ENCODE measurements around the gene CFAP73. TPM values are rescaled to one million over a fixed set of nuclear protein-coding genes. Genes with fewer than 3 reads are reported as not detected.

Gene CFAP73
- total and polyA plus RNA-seq, 3 donors from 2014 or later = 0.81 to 1.2 TPM; not detected in 1

DNA sequence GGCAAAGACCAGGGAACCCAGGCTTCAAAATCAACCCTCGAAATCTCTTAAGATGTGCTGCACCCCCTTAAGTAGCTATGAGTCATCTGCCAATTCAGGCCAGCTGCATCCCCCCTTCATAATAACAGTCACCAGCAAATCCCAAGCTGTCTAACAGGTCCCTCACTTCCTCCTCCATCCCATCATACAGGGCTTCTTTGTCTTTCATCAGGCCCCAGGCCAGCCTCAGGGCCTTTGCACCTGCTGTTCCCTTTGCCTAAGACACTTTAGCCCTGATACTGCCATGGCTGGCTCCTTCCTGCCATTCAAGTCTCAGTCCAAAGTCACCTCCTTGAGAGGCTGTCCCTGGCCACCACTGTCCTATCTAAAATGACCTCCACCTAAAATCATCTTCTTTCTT, 18.0 kb upstream of the CFAP73 start:
- TF ChIP-seq POLR2A (IDR thresholded peaks at IDR 0.05) = no peak
- TF ChIP-seq, protein P1, sequence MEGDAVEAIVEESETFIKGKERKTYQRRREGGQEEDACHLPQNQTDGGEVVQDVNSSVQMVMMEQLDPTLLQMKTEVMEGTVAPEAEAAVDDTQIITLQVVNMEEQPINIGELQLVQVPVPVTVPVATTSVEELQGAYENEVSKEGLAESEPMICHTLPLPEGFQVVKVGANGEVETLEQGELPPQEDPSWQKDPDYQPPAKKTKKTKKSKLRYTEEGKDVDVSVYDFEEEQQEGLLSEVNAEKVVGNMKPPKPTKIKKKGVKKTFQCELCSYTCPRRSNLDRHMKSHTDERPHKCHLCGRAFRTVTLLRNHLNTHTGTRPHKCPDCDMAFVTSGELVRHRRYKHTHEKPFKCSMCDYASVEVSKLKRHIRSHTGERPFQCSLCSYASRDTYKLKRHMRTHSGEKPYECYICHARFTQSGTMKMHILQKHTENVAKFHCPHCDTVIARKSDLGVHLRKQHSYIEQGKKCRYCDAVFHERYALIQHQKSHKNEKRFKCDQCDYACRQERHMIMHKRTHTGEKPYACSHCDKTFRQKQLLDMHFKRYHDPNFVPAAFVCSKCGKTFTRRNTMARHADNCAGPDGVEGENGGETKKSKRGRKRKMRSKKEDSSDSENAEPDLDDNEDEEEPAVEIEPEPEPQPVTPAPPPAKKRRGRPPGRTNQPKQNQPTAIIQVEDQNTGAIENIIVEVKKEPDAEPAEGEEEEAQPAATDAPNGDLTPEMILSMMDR (IDR thresholded peaks at IDR 0.05) = no peak
- H3K36me3 ChIP-seq (ENCODE audit: low read depth, missing control alignments) = no peaks in the 10 kb centered on the region
- intact Hi-C loops (cut with DNase I; ENCODE audit: low total_unique reads) = no loop called here
- no peak overlapping the region for H3K27ac ChIP-seq
- no peak for DNase-seq
- 89 to 100% methylated on average over 1 of the region's 1 CpG for WGBS, 2 donors
- H3K9me3 ChIP-seq = no peaks in the 10 kb centered on the region
- no peak overlapping the region for H3K4me3 ChIP-seq
- no peaks in the 10 kb centered on the region for H3K27me3 ChIP-seq
- H3K4me1 ChIP-seq = peaks cover 5% of the 10 kb centered on the region

DNA sequence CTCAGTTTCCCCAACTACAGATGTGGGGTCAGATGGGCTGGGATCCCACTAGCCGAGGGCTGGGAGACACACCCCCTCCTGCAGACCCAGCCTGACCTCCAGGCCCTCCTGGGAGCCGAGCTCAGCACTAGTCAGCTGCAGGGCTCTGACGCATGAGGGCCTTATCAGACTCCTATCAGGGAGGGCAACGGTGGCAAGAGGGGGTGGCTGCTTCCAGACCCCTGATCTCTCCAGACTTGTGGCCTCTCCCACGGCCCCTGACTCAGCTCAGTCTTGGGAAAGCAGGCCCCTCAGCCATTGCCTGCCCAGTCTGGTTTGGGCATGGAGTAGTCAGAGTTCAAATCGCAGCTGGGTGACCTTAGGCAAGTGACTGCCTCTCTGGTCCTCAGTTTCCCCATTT, 16.5 kb upstream of the CFAP73 start:
- no peak overlapping the region for H3K27ac ChIP-seq
- DNase-seq = peak; percentile 32
- H3K36me3 ChIP-seq (ENCODE audit: low read depth, missing control alignments) = no peaks in the 10 kb centered on the region
- no peaks in the 10 kb centered on the region for H3K27me3 ChIP-seq
- 69 to 72% methylated on average over 4 to 6 of the region's 6 CpGs for WGBS, 2 donors
- no peaks in the 10 kb centered on the region for H3K9me3 ChIP-seq
- H3K4me1 ChIP-seq = peaks cover 5% of the 10 kb centered on the region
- intact Hi-C loops (cut with DNase I; ENCODE audit: low total_unique reads) = no loop called here
- no peak for TF ChIP-seq POLR2A (IDR thresholded peaks at IDR 0.05)
- TF ChIP-seq, protein P1 (IDR thresholded peaks at IDR 0.05) = no peak
- no peak overlapping the region for H3K4me3 ChIP-seq

DNA sequence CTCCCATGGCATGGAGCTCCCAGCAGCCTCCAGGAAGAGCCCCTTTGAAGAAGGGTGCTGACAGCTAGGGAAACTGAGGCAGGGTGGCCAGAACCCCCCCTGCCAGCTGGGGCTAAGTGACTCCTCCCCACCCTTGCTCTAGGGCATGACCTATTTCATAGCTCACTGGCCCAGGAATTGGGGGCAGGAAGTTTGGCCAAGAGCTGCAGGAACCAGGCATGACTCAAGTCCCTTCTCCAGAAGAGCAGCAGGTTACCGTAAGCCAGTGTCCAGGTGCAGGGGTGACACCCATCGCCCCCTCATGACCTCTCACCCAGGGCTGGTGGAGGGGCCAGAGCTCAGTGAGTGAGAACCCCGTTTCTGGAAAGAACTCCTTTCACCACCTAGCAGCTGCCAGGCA, 15.9 kb upstream of the CFAP73 start:
- Histone ChIP-seq H3K9me3 (no peaks in the 10 kb centered on the region), H3K4me1 (peaks cover 5% of the 10 kb centered on the region), H3K36me3 (ENCODE audit: low read depth, missing control alignments) (no peaks in the 10 kb centered on the region), H3K27ac (no peak overlapping the region), H3K27me3 (no peaks in the 10 kb centered on the region), H3K4me3 (no peak overlapping the region)
- DNase-seq = no peak
- WGBS, 2 donors = 83% methylated on average over 3 of the region's 3 CpGs; no CpG with 5 or more reads in 1 of the 2 donors
- intact Hi-C loops (cut with DNase I; ENCODE audit: low total_unique reads) = no loop called here
- TF ChIP-seq, protein P1 (IDR thresholded peaks at IDR 0.05) = no peak

DNA sequence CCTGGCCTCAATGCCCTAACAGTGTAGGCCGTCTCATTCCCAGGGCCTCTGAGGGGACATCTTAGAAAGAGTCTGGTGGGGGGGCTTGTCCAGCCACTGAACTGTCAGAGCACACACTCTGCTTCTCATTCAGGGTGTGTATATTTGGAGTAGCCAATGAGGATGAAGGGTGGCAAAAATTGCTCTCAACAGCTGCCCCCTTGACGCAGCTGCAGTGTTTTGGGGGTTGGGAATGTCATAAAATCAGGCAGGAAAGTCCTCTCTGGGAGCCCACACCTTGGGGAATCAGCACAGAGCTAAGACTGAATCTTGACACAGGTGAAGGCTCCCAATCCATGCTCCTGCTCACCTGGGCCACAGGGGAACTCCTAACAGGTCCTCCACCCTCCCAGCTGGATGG, 15.5 kb upstream of the CFAP73 start:
- WGBS, 2 donors = 40 to 76% methylated on average over 1 to 2 of the region's 2 CpGs
- Histone ChIP-seq H3K4me1 (peaks cover 5% of the 10 kb centered on the region), H3K9me3 (no peaks in the 10 kb centered on the region), H3K4me3 (no peak overlapping the region), H3K36me3 (ENCODE audit: low read depth, missing control alignments) (no peaks in the 10 kb centered on the region), H3K27ac (no peak overlapping the region), H3K27me3 (no peaks in the 10 kb centered on the region)
- intact Hi-C loops (cut with DNase I; ENCODE audit: low total_unique reads) = no loop called here
- no peak for TF ChIP-seq POLR2A (IDR thresholded peaks at IDR 0.05)
- TF ChIP-seq, protein P1 (IDR thresholded peaks at IDR 0.05) = no peak
- DNase-seq = no peak

DNA sequence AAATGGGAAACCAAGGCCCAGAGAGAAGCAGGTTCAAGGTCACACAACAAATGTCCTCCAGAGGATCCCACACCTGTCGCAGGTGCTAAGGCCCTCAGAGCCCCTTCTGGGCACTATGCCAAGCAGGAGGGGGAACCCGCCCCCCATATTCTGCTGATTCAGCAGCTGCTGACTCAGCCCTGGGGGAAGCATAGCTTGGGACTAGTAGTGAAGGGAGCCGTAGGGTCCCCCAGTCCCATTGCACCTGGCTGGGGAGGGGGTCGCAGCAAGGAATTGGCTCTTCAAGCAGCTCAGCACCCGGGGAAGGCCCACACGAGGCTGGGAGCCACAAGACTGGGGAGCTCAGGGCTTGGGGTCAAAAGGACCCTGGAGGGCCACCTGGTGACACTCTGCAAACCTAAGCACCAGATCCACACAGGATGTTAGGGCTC, 15.0 kb upstream of the CFAP73 start:
- Histone ChIP-seq H3K4me1 (peaks cover 5% of the 10 kb centered on the region), H3K27me3 (no peaks in the 10 kb centered on the region), H3K27ac (no peak overlapping the region), H3K36me3 (ENCODE audit: low read depth, missing control alignments) (no peaks in the 10 kb centered on the region), H3K4me3 (no peak overlapping the region), H3K9me3 (no peaks in the 10 kb centered on the region)
- TF ChIP-seq POLR2A (IDR thresholded peaks at IDR 0.05) = no peak
- TF ChIP-seq, protein P1 (IDR thresholded peaks at IDR 0.05) = no peak
- no peak for DNase-seq
- 55% methylated on average over 4 to 6 of the region's 6 CpGs for WGBS, 2 donors
- intact Hi-C loops (cut with DNase I; ENCODE audit: low total_unique reads) = no loop called here
